Measurements from ENCODE around the gene ATL2.
A peak's percentile ranks its signal among the peaks of the same experiment; 100 is the strongest.
"Not testable (repeated sequence)": the region's sequence is repeated elsewhere in the genome, so short reads cannot be mapped to it uniquely, and the experiment has no call there.

Gene ATL2
- total RNA-seq: 59.7 to 96.0 reads per million in 2 donors

- peak; percentile 87 to 97 (median 91) for DNase-seq
Observed at GRCh38 chr2:38377050-38377828, at the start of gene ATL2. Gene ATL2, minus strand, starts transcription at chr2:38377273. Its CDS starts 13 bp downstream, at chr2:38377260.

- no peak for DNase-seq
Observed at GRCh38 chr2:38423763-38424162, 46.7 kb upstream of the ATL2 start.

GRCh38 chr2:38421274-38422056, 44.4 kb upstream of the ATL2 start:
- no peak for DNase-seq

GRCh38 chr2:38419499-38419898, 42.4 kb upstream of the ATL2 start:
- no peak for DNase-seq

GRCh38 chr2:38418735-38419134, 41.7 kb upstream of the ATL2 start:
- DNase-seq: no peak

GRCh38 chr2:38417745-38418689, 40.9 kb upstream of the ATL2 start:
- DNase-seq: no peak

- no peak for DNase-seq
Observed at GRCh38 chr2:38416296-38417036, 39.4 kb upstream of the ATL2 start.

GRCh38 chr2:38415728-38416291, 38.7 kb upstream of the ATL2 start:
- DNase-seq: no peak

GRCh38 chr2:38415023-38415422, 38.0 kb upstream of the ATL2 start:
- DNase-seq: no peak

- DNase-seq: not testable (repeated sequence)
Observed at GRCh38 chr2:38412235-38412871, 35.3 kb upstream of the ATL2 start.

- no peak for DNase-seq
Observed at GRCh38 chr2:38409156-38410102, 32.4 kb upstream of the ATL2 start.

GRCh38 chr2:38407111-38407682, 30.1 kb upstream of the ATL2 start:
- no peak for DNase-seq

GRCh38 chr2:38406597-38407110, 29.6 kb upstream of the ATL2 start:
- no peak for DNase-seq

GRCh38 chr2:38405917-38406596, 29.0 kb upstream of the ATL2 start:
- DNase-seq: no peak

- no peak for DNase-seq
Observed at GRCh38 chr2:38400513-38400912, 23.4 kb upstream of the ATL2 start.

- no peak for DNase-seq
Observed at GRCh38 chr2:38398739-38399138, 21.7 kb upstream of the ATL2 start.

- peak in 1 of 5 experiments; percentile 90 for DNase-seq
Observed at GRCh38 chr2:38394903-38395341, 17.8 kb upstream of the ATL2 start.

GRCh38 chr2:38394041-38394440, 17.0 kb upstream of the ATL2 start:
- no peak for DNase-seq

GRCh38 chr2:38390947-38391346, 13.9 kb upstream of the ATL2 start:
- no peak for DNase-seq

Data from T-helper 2 cell (primary cell).